GM21717 (cell line): Measurements from ENCODE around the gene PLA2G7.
"Not testable (repeated sequence)": the region's sequence is repeated elsewhere in the genome, so short reads cannot be mapped to it uniquely, and the experiment has no call there.

Source experiments
- ATAC-seq: cut with Tn5 transposase; IDR thresholded peaks from one replicate; pipeline ENCODE4 v1.9.1; 2021; ENCODE audit warnings: mild to moderate bottlenecking, moderate library complexity; ENCODE audit not compliant: unreplicated experiment

The PLA2G7 gene

GRCh38 chr6:46734867-46735719 is at the start of gene PLA2G7:
Gene PLA2G7, minus strand, starts transcription at chr6:46735375. Its CDS starts 12,484 bp downstream, at chr6:46722891.
- ATAC-seq: no peak

- ATAC-seq: no peak
Observed at GRCh38 chr6:46784535-46784934, 49.4 kb upstream of the PLA2G7 start.

- no peak for ATAC-seq
Observed at GRCh38 chr6:46781478-46782378, 46.6 kb upstream of the PLA2G7 start.

GRCh38 chr6:46777476-46778346 is 42.5 kb upstream of the PLA2G7 start:
- ATAC-seq: no peak

- no peak for ATAC-seq
Observed at GRCh38 chr6:46776070-46776712, 41.0 kb upstream of the PLA2G7 start.

GRCh38 chr6:46774736-46775135 is 39.6 kb upstream of the PLA2G7 start:
- ATAC-seq: not testable (repeated sequence)

GRCh38 chr6:46773201-46773855 is 38.2 kb upstream of the PLA2G7 start:
- ATAC-seq: no peak

- no peak for ATAC-seq
Observed at GRCh38 chr6:46772762-46773161, 37.6 kb upstream of the PLA2G7 start.

- ATAC-seq: no peak
Observed at GRCh38 chr6:46772016-46772415, 36.8 kb upstream of the PLA2G7 start.

GRCh38 chr6:46764961-46765360 is 29.8 kb upstream of the PLA2G7 start:
- ATAC-seq: no peak

- ATAC-seq: not testable (repeated sequence)
Observed at GRCh38 chr6:46764280-46764679, 29.1 kb upstream of the PLA2G7 start.

GRCh38 chr6:46763466-46763865 is 28.3 kb upstream of the PLA2G7 start:
- ATAC-seq: no peak

GRCh38 chr6:46760925-46761324 is 25.8 kb upstream of the PLA2G7 start:
- no peak for ATAC-seq

- ATAC-seq: no peak
Observed at GRCh38 chr6:46758960-46759753, 24.0 kb upstream of the PLA2G7 start.

GRCh38 chr6:46757214-46757596 is 22.0 kb upstream of the PLA2G7 start:
- no peak for ATAC-seq

GRCh38 chr6:46756469-46757213 is 21.5 kb upstream of the PLA2G7 start:
- no peak for ATAC-seq

- ATAC-seq: no peak
Observed at GRCh38 chr6:46755865-46756264, 20.7 kb upstream of the PLA2G7 start.

GRCh38 chr6:46751658-46752057 is 16.5 kb upstream of the PLA2G7 start:
- ATAC-seq: no peak
